GM19025 (cell line): ENCODE results near the gene PDE3B.
"Not testable (repeated sequence)": the region's sequence is repeated elsewhere in the genome, so short reads cannot be mapped to it uniquely, and the experiment has no call there.

Experiments
- ATAC-seq: cut with Tn5 transposase; IDR thresholded peaks from one replicate; pipeline ENCODE4 v1.9.1; 2021; ENCODE audit warnings: mild to moderate bottlenecking, low read depth, moderate library complexity; ENCODE audit not compliant: unreplicated experiment

Gene PDE3B

DNA sequence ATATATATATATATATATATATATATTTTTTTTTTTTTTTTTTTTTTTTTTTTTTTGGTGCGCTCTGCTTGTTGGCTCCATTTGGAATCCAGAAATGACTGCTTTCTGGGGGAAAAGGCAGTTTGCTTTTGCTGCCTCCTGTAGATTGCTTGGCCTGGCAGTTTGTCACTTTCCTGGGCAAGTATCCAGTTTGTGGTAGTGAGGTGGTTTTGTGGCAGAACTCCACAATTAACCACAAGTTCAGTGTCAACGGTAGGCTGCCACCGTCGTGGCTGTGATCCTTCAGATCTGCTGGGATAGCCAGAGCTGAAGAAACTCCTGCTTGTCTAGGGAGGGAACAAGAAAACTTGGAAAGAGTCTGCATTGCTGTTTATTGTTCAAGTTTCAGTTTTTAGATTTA lies 5.0 kb upstream of the PDE3B start:
- no peak for ATAC-seq

DNA sequence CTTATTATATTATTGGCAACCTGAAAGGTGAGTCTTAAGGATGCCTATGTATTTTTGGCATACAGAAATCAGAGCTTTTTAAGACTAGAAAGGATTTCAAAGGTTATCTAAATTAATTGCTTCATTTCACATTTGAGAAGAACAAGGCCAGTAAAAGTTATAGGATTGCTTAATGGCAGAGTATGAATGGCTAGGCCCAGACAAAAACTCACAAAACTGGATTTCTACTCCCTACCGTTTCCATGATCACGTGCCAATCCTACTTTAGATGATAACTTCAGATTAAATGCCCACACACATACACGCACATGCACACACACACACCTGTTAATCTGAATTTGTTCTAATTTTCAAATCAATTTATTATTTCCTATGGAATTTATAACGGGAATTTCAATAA lies 1.8 kb upstream of the PDE3B start:
- no peak for ATAC-seq

DNA sequence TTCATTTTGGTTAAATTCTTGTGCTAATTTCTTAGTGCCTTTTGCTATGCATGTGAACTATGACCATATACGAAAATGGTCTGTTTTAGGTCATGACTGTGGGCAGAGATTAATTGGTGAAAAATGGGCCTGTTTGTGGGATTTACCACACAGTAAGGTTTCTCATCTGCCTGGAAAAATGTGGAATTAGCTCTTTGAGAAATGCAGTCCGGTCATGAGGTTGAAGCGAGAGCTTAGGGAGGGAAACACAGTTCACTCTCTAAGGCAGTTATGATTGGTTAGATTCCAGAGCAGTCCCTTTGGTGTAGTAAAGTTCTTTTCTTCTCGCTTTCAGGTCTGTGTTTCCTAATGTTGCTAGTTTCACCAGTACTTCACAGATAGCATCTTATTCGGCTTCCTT lies 1.2 kb upstream of the PDE3B start:
- no peak for ATAC-seq

DNA sequence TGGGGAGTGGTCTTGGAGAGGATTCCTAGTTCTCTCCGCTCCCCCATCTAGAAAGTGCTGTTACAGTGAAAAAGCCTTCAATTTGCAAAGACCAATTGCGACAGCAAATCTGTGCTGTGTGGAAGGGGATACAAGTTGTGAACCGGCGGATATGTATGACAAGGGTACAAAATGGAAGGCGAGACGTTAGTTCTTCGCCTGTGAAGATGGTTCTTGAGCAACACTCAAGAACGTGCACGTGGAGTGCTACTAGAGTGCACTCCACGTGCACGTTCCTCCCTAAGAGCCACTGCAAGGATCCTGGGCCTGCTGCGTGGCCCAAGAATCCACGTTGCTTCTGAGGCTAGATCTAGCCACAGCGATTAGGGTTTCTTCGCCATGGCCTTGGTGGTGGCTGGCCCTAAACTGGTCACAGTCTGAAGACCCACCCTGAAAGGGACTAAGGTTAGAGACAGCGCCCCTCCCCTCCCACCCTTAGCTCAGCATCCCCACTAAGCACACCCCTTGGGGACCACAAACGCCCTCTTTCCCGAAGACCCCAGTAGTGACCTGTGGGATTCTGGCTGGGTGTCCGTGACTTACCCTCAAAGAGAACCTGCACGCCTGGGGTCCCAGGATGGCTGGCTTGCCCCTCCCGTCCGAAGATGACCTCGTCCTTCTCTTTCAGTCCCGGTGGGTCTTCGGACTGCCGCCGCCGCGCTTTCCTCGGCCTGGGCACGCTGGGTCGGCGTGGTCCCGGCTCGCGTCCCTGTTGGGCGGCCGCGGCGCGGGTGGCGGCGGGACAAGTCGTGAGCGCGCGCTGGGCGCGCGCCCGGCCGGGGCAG lies 519 bp upstream of the PDE3B start:
- no peak for ATAC-seq

DNA sequence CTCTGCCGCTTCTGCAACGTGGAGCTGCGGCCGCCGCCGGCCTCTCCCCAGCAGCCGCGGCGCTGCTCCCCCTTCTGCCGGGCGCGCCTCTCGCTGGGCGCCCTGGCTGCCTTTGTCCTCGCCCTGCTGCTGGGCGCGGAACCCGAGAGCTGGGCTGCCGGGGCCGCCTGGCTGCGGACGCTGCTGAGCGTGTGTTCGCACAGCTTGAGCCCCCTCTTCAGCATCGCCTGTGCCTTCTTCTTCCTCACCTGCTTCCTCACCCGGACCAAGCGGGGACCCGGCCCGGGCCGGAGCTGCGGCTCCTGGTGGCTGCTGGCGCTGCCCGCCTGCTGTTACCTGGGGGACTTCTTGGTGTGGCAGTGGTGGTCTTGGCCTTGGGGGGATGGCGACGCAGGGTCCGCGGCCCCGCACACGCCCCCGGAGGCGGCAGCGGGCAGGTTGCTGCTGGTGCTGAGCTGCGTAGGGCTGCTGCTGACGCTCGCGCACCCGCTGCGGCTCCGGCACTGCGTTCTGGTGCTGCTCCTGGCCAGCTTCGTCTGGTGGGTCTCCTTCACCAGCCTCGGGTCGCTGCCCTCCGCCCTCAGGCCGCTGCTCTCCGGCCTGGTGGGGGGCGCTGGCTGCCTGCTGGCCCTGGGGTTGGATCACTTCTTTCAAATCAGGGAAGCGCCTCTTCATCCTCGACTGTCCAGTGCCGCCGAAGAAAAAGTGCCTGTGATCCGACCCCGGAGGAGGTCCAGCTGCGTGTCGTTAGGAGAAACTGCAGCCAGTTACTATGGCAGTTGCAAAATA lies 816 bp downstream of the PDE3B start:
- ATAC-seq, result peak; percentile 54

DNA sequence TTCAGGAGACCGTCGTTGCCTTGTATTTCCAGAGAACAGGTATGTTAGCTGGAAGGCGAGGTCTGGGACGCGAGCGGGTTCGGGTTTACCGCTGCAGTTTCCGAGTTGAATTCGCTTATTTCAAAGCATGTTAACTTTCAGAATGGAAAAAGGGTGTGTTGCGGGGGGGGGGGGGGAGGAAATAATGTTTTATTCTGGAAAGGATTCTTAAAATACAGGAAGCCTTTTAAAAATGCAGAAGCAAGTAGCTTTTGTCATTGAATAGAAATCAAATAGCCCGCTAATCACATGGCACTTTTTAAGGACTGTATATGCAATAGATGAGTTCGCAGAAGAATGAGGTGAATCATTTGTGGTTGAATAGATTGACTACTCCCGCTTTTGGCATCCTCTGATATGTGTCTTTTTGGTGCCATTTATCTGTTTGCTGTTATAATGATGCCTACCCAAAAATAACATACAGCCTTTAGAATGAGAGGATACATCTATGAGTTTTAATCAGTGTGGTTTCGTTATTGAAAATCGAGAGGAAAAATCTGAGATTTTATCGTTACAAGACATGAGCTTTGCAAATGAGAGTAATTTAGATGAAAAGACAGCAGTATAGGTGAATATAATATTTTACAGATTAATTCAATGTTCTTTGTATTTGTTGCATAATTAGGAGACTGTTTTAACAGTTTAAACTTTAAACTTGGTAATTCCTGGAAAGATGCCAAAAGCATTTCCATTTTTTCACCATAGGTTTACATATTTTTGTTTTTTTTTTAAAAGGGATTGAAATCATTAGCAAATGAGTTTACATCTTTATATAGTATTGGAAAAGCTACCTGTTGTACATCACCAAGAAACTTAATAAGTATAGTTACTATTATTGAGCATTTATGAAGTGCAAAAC lies 1.7 kb downstream of the PDE3B start:
- no peak for ATAC-seq

DNA sequence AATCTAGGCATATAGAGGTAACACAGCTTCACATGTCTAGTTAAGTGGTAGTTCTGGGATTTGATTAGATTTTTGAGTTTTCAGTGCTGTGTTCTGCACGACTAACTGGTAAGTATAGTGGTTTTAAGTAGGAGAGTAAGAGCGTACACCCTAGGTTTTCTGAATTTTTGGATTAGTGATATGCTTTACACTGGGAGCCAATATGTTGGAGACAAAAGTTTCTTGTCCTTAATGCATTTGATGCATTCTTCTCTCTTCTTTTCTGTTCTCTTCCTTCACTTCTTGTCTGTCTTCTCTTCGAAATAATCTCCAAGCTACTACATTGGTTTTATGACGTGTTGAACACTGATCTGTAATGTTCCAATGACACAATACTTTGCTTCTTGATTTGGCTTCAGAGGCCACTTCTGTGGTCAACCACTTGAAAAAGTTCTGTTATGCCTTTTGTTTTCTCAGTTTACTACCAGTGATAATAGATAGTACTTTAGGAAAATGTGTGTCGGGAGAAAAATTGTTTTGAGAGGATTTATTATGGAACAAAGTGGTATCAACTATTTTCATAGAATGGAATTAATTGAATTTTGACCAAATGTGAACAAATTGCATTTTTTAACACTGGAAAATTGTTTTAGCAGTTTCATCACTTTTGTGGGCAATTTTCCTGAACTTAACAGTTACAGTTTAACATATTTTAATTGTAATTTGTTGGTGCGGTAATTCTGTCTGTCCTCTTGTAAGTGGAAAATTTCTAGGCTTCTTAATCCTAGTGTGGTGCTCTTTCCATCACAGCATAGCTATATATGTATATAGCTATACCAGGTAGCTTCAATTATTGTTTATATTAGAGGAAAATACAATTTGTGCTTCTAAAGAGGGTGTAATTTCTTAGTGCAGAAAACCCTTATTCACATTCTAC lies 2.6 kb downstream of the PDE3B start:
- no peak for ATAC-seq

DNA sequence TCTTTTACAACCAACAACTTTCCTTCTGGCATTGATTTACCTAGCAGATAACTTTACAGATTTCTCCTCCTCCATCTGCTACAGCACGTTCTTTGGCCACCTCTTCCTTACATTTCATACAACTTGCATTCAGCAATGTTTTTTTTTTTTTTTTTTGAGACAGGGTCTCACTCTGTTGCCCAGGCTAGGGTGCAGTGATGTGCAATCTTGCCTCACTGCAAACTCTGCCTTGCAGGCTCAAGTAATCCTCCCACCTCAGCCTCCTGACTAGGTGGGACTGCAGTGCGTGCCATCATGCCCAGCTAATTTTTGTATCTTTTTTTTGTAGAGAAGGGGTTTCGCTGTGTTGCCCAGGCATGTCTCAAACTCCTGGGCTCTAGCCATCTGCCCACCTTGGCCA lies 6.5 kb downstream of the PDE3B start:
- no peak for ATAC-seq

DNA sequence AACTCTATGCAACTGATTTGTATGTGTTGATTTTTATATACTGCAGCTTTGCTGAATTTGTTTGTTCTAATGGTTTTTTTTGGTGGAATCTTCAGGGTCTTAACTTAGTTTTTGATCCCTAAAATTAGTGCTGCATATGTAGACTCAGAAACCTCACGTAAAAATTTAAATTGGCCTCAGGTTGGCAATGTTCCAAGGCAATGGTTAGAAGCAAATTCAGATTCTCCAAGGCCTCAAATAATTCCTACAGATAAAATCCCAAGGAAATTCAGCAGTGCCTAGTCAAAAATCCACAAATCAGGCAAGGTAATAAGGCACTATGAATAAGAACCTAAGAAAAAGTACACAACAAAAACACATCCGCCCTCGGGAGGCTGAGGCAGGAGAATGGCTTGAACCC lies 9.5 kb downstream of the PDE3B start:
- ATAC-seq, result no peak

DNA sequence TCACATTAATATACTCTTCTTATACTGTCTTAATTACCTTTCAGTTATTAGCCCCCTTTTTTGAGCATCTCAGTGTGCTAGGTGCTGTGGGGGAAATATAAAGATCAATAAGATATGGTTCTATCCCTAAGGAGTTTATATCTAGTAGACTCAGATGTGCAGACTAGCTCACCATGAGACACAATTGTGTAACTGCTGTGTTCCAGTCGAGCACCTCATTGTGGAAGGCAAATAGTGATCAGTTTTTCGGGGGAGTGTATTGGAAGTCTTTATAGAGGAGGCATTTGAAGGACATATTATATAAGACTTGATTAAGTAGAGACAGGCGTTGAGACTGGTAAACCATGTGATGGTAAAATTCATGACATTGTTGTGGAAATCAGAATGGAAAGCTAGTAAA lies 11.8 kb downstream of the PDE3B start:
- ATAC-seq, result no peak

DNA sequence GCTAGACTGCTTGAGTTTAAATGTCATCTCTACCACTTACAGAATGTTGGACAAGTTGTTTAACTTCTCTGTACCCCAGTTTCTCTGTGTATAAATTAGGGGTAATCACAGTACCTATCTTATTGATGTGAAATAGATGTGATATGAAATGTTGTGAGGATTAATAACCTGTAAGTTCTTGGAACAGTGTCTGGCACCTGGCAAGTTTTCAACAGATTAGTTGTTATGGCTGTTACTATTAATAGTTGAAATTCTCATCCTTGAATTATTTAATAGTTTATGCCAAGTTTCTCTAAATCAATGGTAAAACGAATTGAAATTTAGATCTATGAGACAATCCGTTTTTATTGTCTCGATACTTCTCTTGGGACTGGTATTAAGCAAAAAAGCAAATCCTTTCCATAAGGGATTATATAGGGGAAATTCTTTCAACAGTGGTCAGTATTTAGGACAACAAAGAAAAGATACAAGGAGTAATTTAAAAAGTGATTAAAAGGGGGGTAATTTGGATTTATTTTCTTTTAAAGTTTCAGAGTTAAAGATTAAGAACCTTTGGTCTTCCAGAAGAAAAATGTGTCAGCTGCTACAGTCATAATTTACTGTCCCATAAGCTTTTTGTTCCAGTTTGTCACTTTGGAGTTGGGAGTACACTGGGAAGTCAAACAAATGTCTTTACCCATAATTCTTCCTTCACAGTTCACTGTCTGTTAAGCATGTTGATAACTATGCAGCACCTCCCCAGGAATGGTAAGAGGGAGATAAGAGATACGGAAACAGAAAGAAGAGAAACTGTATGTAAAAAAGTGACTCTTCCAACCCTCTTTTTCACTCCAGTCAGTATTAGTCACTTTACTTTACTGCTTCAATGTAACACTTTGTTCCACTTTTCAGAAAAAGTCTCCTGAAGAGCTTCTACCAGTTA lies 13.2 kb downstream of the PDE3B start:
- ATAC-seq, result no peak

DNA sequence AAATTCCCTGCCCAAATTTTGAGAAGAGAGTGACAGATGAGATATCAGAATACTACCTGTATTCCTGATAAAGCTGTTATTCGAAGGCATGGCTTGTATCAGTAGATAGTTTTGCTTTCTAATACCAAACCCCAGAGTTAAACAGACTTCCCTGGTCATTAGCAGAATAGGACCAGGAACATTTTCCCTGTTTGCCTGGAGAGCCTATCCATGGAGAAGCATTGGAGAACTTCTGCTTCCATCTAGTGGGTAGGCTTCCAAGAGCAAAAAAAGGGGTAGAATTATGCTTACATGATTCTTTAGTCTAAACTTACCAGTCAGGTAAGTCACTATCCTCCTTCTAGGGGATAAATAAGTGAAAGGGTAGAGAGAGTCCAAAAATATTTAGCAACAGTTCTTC lies 14.2 kb downstream of the PDE3B start:
- ATAC-seq, result no peak

DNA sequence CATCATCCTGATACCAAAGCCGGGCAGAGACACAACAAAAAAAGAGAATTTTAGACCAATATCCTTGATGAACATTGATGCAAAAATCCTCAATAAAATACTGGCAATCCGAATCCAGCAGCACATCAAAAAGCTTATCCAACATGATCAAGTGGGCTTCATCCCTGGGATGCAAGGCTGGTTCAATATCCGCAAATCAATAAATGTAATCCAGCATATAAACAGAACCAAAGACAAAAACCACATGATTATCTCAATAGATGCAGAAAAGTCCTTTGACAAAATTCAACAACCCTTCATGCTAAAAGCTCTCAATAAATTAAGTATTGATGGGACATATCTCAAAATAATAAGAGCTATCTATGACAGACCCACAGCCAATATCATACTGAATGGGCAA lies 21.3 kb downstream of the PDE3B start:
- ATAC-seq, result not testable (repeated sequence)

DNA sequence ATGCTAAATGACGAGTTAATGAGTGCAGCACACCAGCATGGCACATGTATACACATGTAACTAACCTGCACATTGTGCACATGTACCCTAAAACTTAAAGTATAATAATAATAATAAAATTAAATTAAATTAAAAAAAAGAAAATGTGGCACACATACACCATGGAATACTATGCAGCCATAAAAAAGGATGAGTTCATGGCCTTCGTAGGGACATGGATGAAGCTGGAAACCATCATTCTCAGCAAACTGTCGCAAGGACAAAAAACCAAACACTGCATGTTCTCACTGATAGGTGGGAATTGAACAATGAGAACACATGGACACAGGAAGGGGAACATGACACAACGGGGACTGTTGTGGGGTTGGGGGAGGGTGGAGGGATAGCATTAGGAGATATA lies 23.7 kb downstream of the PDE3B start:
- not testable (repeated sequence) for ATAC-seq

DNA sequence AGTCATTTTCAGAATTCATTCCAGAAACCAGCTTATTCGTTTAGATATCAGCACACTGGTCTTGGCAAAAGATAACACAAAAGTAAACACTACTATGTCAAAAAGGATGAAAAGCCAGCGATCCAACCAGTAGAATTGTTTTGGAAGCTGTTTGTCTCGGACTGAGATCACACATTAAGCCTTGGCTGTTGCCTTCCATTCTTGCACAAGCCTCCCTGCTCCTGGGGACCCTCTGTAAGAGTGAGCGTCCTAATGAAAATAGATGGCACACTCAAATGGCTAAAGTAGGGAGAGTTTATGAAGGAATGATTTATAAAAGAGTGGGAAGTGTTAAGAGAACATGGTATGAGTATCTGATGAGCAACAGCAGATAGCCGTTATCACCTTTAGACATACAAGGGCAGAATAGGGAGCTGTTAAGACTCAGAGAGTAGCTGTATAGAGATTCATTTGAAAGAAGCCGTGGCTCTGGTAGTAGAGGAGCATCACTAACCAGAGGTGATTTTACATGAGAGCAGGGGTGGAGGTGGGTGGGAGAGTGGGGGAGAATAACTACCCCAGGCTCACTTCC lies 25.2 kb downstream of the PDE3B start:
- no peak for ATAC-seq

DNA sequence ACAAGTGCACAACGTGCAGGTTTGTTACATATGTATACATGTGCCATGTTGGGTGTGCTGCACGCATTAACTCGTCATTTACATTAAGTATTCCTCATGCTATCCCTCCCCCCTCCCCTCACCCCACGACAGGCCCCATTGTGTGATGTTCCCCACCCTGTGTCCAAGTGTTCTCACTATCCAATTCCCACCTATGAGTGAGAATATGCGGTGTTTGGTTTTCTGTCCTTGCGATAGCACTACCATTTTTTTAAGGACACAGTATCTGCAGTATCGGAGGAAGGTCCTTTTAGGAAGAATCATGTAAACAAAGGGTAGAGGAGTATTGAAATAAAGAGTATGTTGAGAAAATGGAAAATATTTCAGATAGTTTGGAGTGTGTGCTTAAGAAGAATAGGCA lies 25.9 kb downstream of the PDE3B start:
- ATAC-seq, result no peak

DNA sequence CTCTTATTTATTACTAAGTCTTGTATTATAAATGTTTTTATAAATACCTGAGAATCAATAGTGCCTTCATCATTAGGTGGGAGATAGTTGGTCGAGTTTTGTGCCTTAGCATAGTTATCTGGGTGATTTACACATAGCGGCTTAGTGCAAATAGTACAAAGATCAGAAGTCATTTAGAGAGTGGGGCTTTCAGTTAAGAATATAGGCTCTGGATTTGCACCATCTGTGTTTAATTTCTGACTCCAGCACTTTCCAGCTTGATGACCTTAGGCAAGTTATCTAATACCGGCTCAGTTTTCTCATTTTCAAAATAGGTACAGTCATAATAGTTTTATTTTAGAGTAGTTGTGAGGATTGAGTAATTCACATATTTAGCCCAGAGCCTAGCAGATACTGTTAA lies 26.4 kb downstream of the PDE3B start:
- ATAC-seq, result no peak

DNA sequence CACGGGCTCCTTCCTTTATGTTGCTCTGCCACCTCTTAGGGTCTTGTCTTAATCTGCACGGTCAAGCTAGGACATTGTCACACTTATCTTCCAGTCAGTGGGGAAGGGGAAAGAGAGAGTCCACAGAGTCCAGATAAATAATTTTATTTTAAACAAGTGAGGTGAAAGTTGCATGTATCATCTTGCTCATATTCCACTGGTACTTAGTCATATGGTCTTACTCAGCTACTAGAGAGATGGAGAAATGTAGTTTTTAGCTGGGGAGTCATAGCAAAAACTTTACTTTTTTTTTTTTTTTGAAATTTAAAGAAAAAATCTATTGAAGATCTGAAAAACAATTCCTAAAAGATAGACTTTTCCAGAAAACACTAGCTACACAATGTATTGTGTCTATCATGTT lies 29.0 kb downstream of the PDE3B start:
- no peak for ATAC-seq

DNA sequence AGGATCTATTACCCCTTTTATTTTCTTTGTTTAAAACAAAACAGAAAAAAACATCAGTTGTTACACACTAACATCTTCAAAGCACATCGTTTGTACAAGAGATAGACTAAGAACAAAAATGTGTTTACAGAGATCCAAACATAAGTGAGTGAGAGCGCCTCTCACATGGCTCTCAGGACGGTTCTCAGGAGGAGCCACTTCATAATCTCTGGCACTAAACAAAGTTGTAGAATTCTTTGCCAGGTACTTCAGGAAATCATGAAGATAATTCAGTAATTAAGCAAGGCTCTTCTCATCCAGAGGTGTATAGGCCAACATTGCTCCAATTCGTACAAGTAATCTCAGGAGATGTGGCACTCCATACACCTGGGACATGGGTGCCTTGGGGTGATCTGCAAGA lies 29.8 kb downstream of the PDE3B start:
- ATAC-seq, result no peak
